Neural progenitor cell (in vitro differentiated cells): ENCODE measurements around the gene PYGO2. TPM values are rescaled to one million over a fixed set of nuclear protein-coding genes. Genes with fewer than 3 reads are reported as not detected.

ENCODE experiments used
- DNase-seq: peaks from one replicate; pipeline ENCODE4 v3.0.0-alpha.2; 2016; ENCODE audit warnings: low spot score
- H2AFZ ChIP-seq: fragments of 200-600 bp; sonication (generic); replicated peaks from 2 replicates; pipeline ENCODE4 v1.6.1; 2016; ENCODE audit warnings: antibody characterized with exemption
- H3F3A ChIP-seq: fragments of 200-600 bp; sonication (generic); 2 replicates; pipeline ENCODE4 v1.6.1; 2016; ENCODE audit warnings: antibody characterized with exemption, low read depth
- H3K27ac ChIP-seq: fragments of 200-600 bp; sonication (generic); 2 replicates; pipeline ENCODE4 v1.5.1; 2016; ENCODE audit warnings: mild to moderate bottlenecking
- H3K27me3 ChIP-seq: fragments of 200-600 bp; sonication (generic); 2 replicates; pipeline ENCODE4 v1.6.1; 2016; ENCODE audit warnings: mild to moderate bottlenecking, moderate library complexity
- H3K36me3 ChIP-seq: fragments of 200-600 bp; sonication (generic); 2 replicates; pipeline ENCODE4 v1.5.1; 2016
- H3K4me1 ChIP-seq: fragments of 200-600 bp; sonication (generic); 2 replicates; pipeline ENCODE4 v1.6.1; 2016; ENCODE audit warnings: mixed run types
- H3K4me2 ChIP-seq: fragments of 200-600 bp; sonication (generic); 2 replicates; pipeline ENCODE4 v1.6.1; 2016
- H3K4me3 ChIP-seq: fragments of 200-600 bp; sonication (generic); 2 replicates; pipeline ENCODE4 v1.5.1; 2016
- H3K79me2 ChIP-seq: fragments of 200-600 bp; sonication (generic); 2 replicates; pipeline ENCODE4 v1.6.1; 2016; ENCODE audit warnings: low read depth
- H3K9ac ChIP-seq: fragments of 200-600 bp; sonication (generic); 2 replicates; pipeline ENCODE4 v1.6.1; 2016
- H3K9me3 ChIP-seq: fragments of 200-600 bp; sonication (generic); 2 replicates; pipeline ENCODE4 v1.5.1; 2016; ENCODE audit warnings: low read depth
- H4K20me1 ChIP-seq: fragments of 200-600 bp; sonication (generic); 2 replicates; pipeline ENCODE4 v1.6.1; 2016; ENCODE audit warnings: low read depth
- H3K27ac Mint-ChIP-seq: 3 replicates; pipeline ENCODE4 v1.8.0; 2021; ENCODE audit warnings: mixed read lengths
- H3K27me3 Mint-ChIP-seq: 2 replicates; pipeline ENCODE4 v1.8.0; 2022; ENCODE audit warnings: low read depth, mild to moderate bottlenecking, inconsistent platforms, moderate library complexity, mixed read lengths; ENCODE audit not compliant: insufficient read depth
- H3K36me3 Mint-ChIP-seq: 3 replicates; pipeline ENCODE4 v1.8.0; 2021; ENCODE audit warnings: mixed read lengths
- H3K4me1 Mint-ChIP-seq: 3 replicates; pipeline ENCODE4 v1.8.0; 2021; ENCODE audit warnings: mixed read lengths
- H3K4me3 Mint-ChIP-seq: 3 replicates; pipeline ENCODE4 v1.8.0; 2021; ENCODE audit warnings: mild to moderate bottlenecking, moderate library complexity, mixed read lengths
- H3K9me3 Mint-ChIP-seq: 3 replicates; pipeline ENCODE4 v1.8.0; 2020; ENCODE audit warnings: mixed read lengths
- CTCF ChIP-seq: fragments of 200-600 bp; sonication (generic); IDR thresholded peaks from 2 replicates; pipeline ENCODE4 v1.5.1; 2017; ENCODE audit warnings: antibody characterized with exemption, mild to moderate bottlenecking
- EZH2 ChIP-seq: fragments of 200-600 bp; sonication (generic); IDR thresholded peaks from 2 replicates; pipeline ENCODE4 v1.6.1; 2017; ENCODE audit warnings: antibody characterized with exemption, mild to moderate bottlenecking, moderate library complexity
- EZH2phosphoT487 ChIP-seq: fragments of 200-600 bp; sonication (generic); IDR thresholded peaks from 2 replicates; pipeline ENCODE4 v1.6.1; 2017; ENCODE audit warnings: antibody characterized with exemption
- total RNA-seq: library from RNA; depleted of rRNA; stranded (reverse); fragments of >200 nt; gene quantifications from 2 replicates; pipeline ENCODE4 v1.2.3, GENCODE V29; 2015; ENCODE audit warnings: low replicate concordance

The PYGO2 gene
- total RNA-seq = 32.1 and 48.1 TPM in 2 replicates

- peak within 1 kb of the TSS; percentile 37 for H2AFZ ChIP-seq
- peak within 1 kb of the TSS; percentile 97 for H3K27ac ChIP-seq
- H3K4me3 Mint-ChIP-seq = peak within 1 kb of the TSS; percentile 99
These were observed at the start of gene PYGO2 for GRCh38 chr1:154961207-154962155. Gene PYGO2 (minus strand): TSS chr1:154961782. CDS start chr1:154961576, 206 bp downstream.

GRCh38 chr1:155011004-155011416, 49.4 kb upstream of the PYGO2 start:
- no peaks in the 10 kb centered on the region for H4K20me1 ChIP-seq
- TF ChIP-seq CTCF (no peak), EZH2 (no peak)
- no peak overlapping the region for H3K9ac ChIP-seq
- H3K4me2 ChIP-seq = peak overlapping the region; percentile 61
- H3K4me1 ChIP-seq = peaks cover 36% of the 10 kb centered on the region
- peak overlapping the region; percentile 74 for H3K27ac ChIP-seq
- peak; percentile 50 for DNase-seq
- H3K9me3 ChIP-seq = no peaks in the 10 kb centered on the region
- H3K36me3 ChIP-seq = no peaks in the 10 kb centered on the region
- Mint-ChIP-seq H3K4me3 (no peak overlapping the region), H3K27ac (peak overlapping the region; percentile 69), H3K27me3 (peaks cover 2% of the 10 kb centered on the region), H3K36me3 (peaks cover 2% of the 10 kb centered on the region), H3K4me1 (peaks cover 20% of the 10 kb centered on the region), H3K9me3 (no peaks in the 10 kb centered on the region)
- peaks cover 19% of the 10 kb centered on the region for H3F3A ChIP-seq
- no peak overlapping the region for H2AFZ ChIP-seq
- H3K4me3 ChIP-seq = no peak overlapping the region
- H3K27me3 ChIP-seq = no peaks in the 10 kb centered on the region
- peaks cover 26% of the 10 kb centered on the region for H3K79me2 ChIP-seq

More at GRCh38 chr1:154961207-154962155, at the start of gene PYGO2:
- peak; percentile 91 for DNase-seq
- Mint-ChIP-seq H3K4me1 (peaks cover 47% of the 10 kb centered on the region), H3K36me3 (peaks cover 16% of the 10 kb centered on the region), H3K27ac (peak within 1 kb of the TSS; percentile 94), H3K27me3 (peaks cover 15% of the 10 kb centered on the region), H3K9me3 (no peaks in the 10 kb centered on the region)
- Histone ChIP-seq H3K4me2 (peak within 1 kb of the TSS; percentile 96), H3F3A (peaks cover 49% of the 10 kb centered on the region), H3K4me1 (peaks cover 34% of the 10 kb centered on the region), H3K27me3 (no peaks in the 10 kb centered on the region), H4K20me1 (peaks cover 10% of the 10 kb centered on the region), H3K9ac (peak within 1 kb of the TSS; percentile 86), H3K79me2 (peaks cover 46% of the 10 kb centered on the region), H3K9me3 (no peaks in the 10 kb centered on the region), H3K4me3 (peak within 1 kb of the TSS; percentile 86), H3K36me3 (no peaks in the 10 kb centered on the region)
- peak; percentile 70 for TF ChIP-seq CTCF
- no peak for TF ChIP-seq EZH2
- no peak for TF ChIP-seq EZH2phosphoT487

- Histone ChIP-seq H3K4me3 (no peak overlapping the region), H3K27ac (peak overlapping the region; percentile 74), H3F3A (peaks cover 19% of the 10 kb centered on the region), H4K20me1 (no peaks in the 10 kb centered on the region), H3K36me3 (no peaks in the 10 kb centered on the region), H2AFZ (no peak overlapping the region), H3K9ac (no peak overlapping the region), H3K4me2 (peak overlapping the region; percentile 61), H3K27me3 (no peaks in the 10 kb centered on the region), H3K9me3 (no peaks in the 10 kb centered on the region), H3K79me2 (peaks cover 26% of the 10 kb centered on the region), H3K4me1 (peaks cover 36% of the 10 kb centered on the region)
- Mint-ChIP-seq H3K4me1 (peaks cover 20% of the 10 kb centered on the region), H3K27ac (no peak overlapping the region), H3K27me3 (peaks cover 2% of the 10 kb centered on the region), H3K36me3 (no peaks in the 10 kb centered on the region), H3K4me3 (no peak overlapping the region), H3K9me3 (no peaks in the 10 kb centered on the region)
- DNase-seq = no peak
- TF ChIP-seq EZH2phosphoT487 (no peak), CTCF (no peak), EZH2 (no peak)
These were observed 48.8 kb upstream of the PYGO2 start for GRCh38 chr1:155010211-155010918.
